Stromal cell of bone marrow (primary cell): Measurements from ENCODE around the gene CYP26B1.

ENCODE experiments used
- DNase-seq: peaks from one replicate; pipeline ENCODE4 v3.0.0-alpha.2; 2012; ENCODE audit warnings: low read depth

The CYP26B1 gene

DNA sequence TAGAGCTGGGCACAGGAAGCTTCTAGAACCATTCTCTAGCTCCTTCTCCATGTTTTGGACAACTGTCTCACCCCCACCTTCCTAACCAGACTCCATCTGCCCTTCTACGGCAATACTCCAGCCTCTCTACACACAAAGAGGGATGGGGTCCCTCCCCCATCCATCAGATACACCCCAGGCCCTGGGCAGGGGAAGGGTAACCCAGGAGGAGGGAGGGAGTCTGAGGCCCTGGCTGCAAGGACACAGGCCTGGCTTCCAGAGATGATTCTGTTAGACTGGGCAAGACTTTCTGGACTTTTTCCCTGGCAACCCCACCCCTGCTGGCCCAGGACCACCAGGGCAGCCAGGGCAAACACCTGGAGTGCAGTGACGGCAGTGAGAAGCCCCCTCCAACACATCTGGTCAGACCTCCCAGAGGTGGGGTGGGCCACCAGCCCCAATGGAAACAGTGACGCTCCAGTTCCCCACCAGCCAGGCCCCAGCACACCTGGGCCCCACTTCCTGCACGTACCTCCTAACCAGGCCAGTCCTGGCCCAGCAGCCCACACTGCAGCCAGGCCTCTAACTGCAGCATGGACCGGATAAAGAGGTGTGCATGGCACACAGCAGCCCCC, 6.5 kb downstream of the CYP26B1 start:
- DNase-seq = no peak

DNA sequence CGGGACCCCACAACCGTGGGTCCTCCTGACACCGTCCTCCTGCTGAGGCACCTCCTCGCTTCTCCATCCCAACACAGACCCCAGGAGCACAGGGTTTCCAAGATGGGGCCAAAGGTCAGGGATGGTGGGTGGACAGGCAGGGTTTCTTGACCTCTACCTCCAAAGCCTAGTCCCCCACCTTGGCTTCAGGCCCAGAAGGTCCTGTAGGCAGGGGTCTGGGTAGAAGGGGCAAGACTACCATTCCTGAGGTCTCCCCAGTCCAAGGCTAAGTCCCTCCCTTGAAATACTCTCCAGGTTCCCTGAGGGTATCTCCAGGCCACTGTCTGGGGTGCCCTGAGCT, 7.1 kb downstream of the CYP26B1 start:
- no peak for DNase-seq

DNA sequence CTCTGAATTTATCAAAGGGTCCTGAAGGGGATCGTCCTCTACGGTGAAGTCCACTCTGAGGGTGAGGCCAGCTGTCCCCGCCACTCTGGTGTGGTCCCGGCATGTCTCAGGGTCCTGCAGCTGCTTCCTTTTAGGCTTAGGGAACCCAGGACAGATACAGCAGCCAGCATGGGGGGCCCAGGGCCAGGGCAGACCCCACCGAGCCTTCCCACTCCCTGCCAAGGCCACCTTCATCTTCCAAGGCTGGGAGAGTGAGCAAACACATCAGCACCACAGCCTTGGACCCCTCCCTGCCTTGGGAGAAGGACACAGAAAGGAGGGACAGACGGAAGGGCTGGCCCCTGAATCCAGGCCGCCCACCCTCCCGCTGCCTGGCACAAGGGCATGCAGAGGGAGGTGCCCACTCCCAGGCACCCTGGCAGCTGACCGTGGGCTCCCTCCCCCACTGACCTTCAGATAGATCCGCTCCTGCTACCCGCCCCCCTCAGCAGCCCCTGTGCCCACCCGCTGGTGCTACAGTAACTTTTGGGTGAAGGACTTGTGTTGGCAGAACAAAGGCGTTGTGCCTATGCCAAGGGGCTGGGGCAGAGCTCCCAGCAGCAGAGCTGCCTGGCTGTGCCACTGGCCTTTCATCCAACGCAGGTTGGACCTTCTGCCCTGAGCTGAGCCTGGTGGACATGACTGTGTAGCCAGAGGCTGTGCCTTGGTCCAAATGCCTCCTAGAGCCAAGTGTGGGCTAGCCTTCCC, 7.6 kb downstream of the CYP26B1 start:
- DNase-seq = no peak

- no peak for DNase-seq
These were observed 8.2 kb downstream of the CYP26B1 start for GRCh38 chr2:72139471-72139873.

GRCh38 chr2:72138921-72139381, 8.7 kb downstream of the CYP26B1 start:
- no peak for DNase-seq

DNA sequence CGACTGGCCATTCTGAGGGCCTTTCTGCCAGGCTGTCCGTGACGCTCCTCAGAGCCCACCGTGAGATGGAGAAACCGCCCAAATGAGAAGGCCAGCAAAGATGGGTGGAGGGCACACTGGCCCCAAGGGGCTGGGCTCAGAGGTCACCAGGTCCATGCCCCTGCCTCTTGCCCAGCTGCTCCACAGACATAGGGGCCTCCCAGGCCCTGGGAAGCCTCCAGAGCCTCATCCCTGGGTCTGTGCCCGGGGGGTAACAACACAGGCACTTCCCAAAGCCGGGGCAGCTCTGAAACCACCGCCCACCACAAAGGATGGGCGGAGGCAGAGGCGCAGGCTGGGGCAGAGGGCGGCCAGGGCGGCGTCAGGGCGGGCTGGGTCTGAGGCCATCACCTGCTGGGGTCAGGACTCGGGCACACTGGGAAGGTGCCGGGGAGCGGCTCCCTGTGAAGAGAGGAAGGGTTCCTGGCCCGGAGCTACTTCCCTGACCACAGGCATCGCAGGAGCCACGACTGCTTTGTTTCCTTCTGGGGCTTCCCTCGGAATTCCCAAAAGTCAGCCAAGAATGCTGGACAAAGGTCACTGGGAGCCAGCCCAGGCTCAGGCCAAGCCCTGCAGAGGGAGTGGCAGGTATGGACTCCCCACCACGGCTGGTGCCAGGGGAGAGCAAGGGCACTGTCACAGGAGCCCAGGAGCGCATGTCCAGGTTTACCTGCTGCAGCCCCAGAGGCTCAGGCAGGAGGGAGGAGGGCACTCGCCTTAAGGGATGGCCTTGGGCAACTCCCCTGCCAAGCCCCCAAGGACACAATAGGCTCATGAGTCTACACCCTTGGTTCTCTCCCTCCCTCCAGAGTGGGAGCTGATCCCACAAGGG, 9.4 kb downstream of the CYP26B1 start:
- no peak for DNase-seq

- no peak for DNase-seq
These were observed 10.1 kb downstream of the CYP26B1 start for GRCh38 chr2:72137498-72138010.

DNA sequence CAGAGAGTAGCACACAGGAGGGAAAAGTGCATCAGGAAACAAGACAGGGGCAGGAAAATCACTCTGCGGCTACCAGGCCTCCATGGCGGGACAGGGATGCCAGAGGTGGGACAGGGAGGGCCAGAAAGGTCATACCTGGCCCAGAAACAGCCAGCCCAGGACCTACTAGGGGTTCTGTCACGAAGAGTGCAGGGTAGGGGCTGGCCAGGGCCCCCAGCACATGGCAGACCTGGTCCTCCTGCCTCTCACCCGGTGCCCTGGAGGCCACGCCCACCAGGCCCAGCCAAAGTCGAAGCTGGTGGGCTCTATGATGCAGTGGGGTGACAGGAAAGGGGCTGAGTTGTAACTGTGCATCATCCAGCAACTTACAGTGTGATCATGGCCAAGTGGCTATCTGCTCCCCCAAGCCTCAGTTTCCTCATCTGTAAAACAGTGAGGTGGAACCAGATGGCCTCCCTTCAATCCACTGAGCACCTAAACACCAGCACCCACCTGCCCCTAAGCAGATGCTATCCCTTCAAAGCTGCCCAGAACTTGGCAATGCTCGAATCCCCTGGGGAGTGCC, 10.6 kb downstream of the CYP26B1 start:
- no peak for DNase-seq

GRCh38 chr2:72136331-72136730, 11.3 kb downstream of the CYP26B1 start:
- DNase-seq = no peak

DNA sequence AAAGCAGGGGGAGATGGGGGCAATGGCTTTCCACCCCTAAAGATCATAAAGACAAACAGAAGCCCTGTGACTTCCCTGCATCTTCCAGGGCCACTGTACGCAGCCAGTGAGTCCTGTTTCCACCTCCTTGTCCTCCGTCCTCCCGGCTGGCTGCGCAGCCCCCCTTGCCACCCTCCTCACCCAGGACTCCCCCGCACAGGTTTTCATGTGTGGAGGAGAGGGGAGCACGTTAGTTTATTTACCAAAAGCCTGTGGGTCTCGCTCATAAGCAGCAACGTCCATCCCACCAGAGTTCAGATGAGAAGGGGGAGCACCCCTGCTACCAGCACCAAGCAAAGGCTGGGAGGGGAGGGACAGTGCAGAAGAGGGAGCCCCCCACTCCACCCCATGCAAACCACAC, 11.7 kb downstream of the CYP26B1 start:
- no peak for DNase-seq

- DNase-seq = no peak
These were observed 12.5 kb downstream of the CYP26B1 start for GRCh38 chr2:72134997-72135800.

- no peak for DNase-seq
These were observed 13.2 kb downstream of the CYP26B1 start for GRCh38 chr2:72134408-72134996.

- no peak for DNase-seq
These were observed 13.8 kb downstream of the CYP26B1 start for GRCh38 chr2:72133721-72134407.

GRCh38 chr2:72132981-72133720, 14.5 kb downstream of the CYP26B1 start:
- DNase-seq = no peak

- no peak for DNase-seq
These were observed 15.5 kb downstream of the CYP26B1 start for GRCh38 chr2:72131916-72132841.

DNA sequence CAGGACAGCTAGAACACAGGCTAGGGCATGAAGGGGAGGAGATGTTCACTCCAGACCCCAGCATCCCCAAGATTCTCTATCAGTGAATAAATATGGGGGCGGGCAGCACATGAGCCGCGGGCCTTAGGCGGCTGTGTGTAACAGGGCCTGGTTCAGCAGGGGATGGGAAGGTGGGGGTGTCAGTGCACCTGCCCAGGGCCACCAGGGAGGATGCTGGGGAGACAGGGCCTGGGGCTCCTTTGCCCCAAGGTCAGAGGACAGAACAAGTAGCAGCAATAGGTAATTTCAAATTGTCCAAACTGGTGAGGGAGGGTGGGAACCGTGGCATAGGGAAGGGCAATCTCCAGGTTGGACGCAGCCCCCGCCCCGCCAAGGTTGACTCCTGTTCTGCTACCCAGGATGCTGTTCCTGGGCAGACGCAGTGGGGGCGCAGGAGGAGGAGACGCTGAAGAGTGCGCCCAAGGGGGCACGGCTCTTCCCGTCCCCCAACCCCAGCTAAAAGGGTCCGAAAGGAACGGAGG, 16.2 kb downstream of the CYP26B1 start:
- DNase-seq = no peak

GRCh38 chr2:72130659-72131360, 16.9 kb downstream of the CYP26B1 start:
- no peak for DNase-seq
